GM18511 (cell line): ENCODE data around the gene PPP1R1C.

Source experiments
- ATAC-seq: cut with Tn5 transposase; IDR thresholded peaks from one replicate; pipeline ENCODE4 v1.9.1; 2021; ENCODE audit warnings: mild to moderate bottlenecking, moderate library complexity; ENCODE audit not compliant: unreplicated experiment

PPP1R1C gene

GRCh38 chr2:181971032-181971431 is 14.6 kb upstream of the PPP1R1C start:
- ATAC-seq = no peak

GRCh38 chr2:181972431-181973170 is 13.1 kb upstream of the PPP1R1C start:
- no peak for ATAC-seq

- ATAC-seq = no peak
Measured at GRCh38 chr2:181973171-181973783, 12.4 kb upstream of the PPP1R1C start.

- ATAC-seq = peak; percentile 63
Measured at GRCh38 chr2:181977661-181978350, 7.8 kb upstream of the PPP1R1C start.

- ATAC-seq = peak; percentile 27
Measured at GRCh38 chr2:181978351-181979150, 7.1 kb upstream of the PPP1R1C start.

- no peak for ATAC-seq
Measured at GRCh38 chr2:181984060-181984459, 1.6 kb upstream of the PPP1R1C start.

GRCh38 chr2:181984814-181985631 is 630 bp upstream of the PPP1R1C start:
- peak; percentile 69 for ATAC-seq

- ATAC-seq = no peak
Measured at GRCh38 chr2:181988154-181988924, 2.7 kb downstream of the PPP1R1C start.

- no peak for ATAC-seq
Measured at GRCh38 chr2:181989099-181989498, 3.4 kb downstream of the PPP1R1C start.

- peak; percentile 96 for ATAC-seq
Measured at GRCh38 chr2:181991171-181991885, 5.7 kb downstream of the PPP1R1C start.

GRCh38 chr2:181992776-181993175 is 7.1 kb downstream of the PPP1R1C start:
- ATAC-seq = peak; percentile 85

GRCh38 chr2:181995289-181995688 is 9.6 kb downstream of the PPP1R1C start:
- no peak for ATAC-seq

GRCh38 chr2:181998041-181998835 is 12.6 kb downstream of the PPP1R1C start:
- no peak for ATAC-seq

- no peak for ATAC-seq
Measured at GRCh38 chr2:181998891-181999654, 13.4 kb downstream of the PPP1R1C start.

GRCh38 chr2:181999911-182000310 is 14.3 kb downstream of the PPP1R1C start:
- ATAC-seq = no peak

- no peak for ATAC-seq
Measured at GRCh38 chr2:182004945-182005520, 19.4 kb downstream of the PPP1R1C start.
